Neural crest cell (in vitro differentiated cells): ENCODE measurements around the gene ZDHHC19. TPM values are rescaled to one million over a fixed set of nuclear protein-coding genes. Genes with fewer than 3 reads are reported as not detected.
"Not testable (repeated sequence)": the region's sequence is repeated elsewhere in the genome, so short reads cannot be mapped to it uniquely, and the experiment has no call there.

ENCODE experiments used
- DNase-seq: peaks from one replicate; pipeline ENCODE4 v3.0.0; 2021; ENCODE audit warnings: low read depth, mixed read lengths, low spot score
- H3K27ac Mint-ChIP-seq: one replicate; pipeline ENCODE4 v1.8.0; 2021; ENCODE audit warnings: mild to moderate bottlenecking, mixed read lengths; ENCODE audit not compliant: unreplicated experiment
- H3K27me3 Mint-ChIP-seq: 2 replicates; pipeline ENCODE4 v1.8.0; 2021; ENCODE audit warnings: low read depth, mild to moderate bottlenecking, mixed read lengths
- H3K36me3 Mint-ChIP-seq: 2 replicates; pipeline ENCODE4 v1.8.0; 2021; ENCODE audit warnings: low read depth, mild to moderate bottlenecking, mixed read lengths
- H3K4me1 Mint-ChIP-seq: 2 replicates; pipeline ENCODE4 v1.8.0; 2021; ENCODE audit warnings: mixed read lengths
- H3K4me3 Mint-ChIP-seq: one replicate; pipeline ENCODE4 v1.8.0; 2021; ENCODE audit warnings: mild to moderate bottlenecking, mixed read lengths
- H3K9me3 Mint-ChIP-seq: 2 replicates; pipeline ENCODE4 v1.8.0; 2021; ENCODE audit warnings: mixed read lengths
- total RNA-seq: library from RNA; stranded (reverse); gene quantifications from 2 replicates; pipeline ENCODE4 v1.2.1, GENCODE V29; 2021
- TF ChIP-seq, protein P1 (sequence below): fragments of 200-600 bp; sonication (generic); conservative IDR thresholded peaks from 2 replicates; pipeline ENCODE4 v1.5.0; 2021; ENCODE audit warnings: antibody characterized with exemption, mild to moderate bottlenecking

ZDHHC19 gene
- total RNA-seq, 1 donor from 2014 or later: not detected

DNA sequence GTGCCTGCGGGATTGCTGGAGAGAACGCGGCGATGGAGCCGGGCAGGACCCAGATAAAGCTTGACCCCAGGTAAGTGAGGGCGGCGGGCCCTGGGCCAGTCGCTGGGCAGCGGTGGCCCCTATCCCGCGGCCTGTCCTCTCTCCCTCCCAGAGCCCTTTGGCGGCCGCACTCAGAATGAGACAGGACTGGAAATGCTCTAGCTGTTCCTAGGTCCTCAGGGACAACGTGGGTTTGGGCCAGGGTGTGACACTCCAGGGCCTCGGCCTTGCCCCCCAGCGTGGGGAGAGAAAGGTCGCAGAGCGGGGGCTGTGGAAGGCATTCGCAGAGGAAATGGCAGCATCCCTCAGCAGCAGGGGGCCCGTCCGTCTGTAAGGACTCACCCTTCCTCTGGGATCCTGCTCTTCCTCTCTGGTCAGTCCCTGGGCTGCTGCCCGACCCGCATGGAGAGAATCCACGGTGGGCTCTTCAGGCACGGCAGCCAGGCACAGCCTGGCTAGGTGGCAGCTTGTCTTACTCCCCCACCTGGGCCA, 5.5 kb upstream of the ZDHHC19 start:
- TF ChIP-seq, protein P1, sequence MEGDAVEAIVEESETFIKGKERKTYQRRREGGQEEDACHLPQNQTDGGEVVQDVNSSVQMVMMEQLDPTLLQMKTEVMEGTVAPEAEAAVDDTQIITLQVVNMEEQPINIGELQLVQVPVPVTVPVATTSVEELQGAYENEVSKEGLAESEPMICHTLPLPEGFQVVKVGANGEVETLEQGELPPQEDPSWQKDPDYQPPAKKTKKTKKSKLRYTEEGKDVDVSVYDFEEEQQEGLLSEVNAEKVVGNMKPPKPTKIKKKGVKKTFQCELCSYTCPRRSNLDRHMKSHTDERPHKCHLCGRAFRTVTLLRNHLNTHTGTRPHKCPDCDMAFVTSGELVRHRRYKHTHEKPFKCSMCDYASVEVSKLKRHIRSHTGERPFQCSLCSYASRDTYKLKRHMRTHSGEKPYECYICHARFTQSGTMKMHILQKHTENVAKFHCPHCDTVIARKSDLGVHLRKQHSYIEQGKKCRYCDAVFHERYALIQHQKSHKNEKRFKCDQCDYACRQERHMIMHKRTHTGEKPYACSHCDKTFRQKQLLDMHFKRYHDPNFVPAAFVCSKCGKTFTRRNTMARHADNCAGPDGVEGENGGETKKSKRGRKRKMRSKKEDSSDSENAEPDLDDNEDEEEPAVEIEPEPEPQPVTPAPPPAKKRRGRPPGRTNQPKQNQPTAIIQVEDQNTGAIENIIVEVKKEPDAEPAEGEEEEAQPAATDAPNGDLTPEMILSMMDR: no peak
- Mint-ChIP-seq H3K4me1 (peaks cover 33% of the 10 kb centered on the region), H3K4me3 (no peak overlapping the region), H3K36me3 (no peaks in the 10 kb centered on the region), H3K27me3 (no peaks in the 10 kb centered on the region), H3K9me3 (no peaks in the 10 kb centered on the region), H3K27ac (no peak overlapping the region)
- DNase-seq: no peak

DNA sequence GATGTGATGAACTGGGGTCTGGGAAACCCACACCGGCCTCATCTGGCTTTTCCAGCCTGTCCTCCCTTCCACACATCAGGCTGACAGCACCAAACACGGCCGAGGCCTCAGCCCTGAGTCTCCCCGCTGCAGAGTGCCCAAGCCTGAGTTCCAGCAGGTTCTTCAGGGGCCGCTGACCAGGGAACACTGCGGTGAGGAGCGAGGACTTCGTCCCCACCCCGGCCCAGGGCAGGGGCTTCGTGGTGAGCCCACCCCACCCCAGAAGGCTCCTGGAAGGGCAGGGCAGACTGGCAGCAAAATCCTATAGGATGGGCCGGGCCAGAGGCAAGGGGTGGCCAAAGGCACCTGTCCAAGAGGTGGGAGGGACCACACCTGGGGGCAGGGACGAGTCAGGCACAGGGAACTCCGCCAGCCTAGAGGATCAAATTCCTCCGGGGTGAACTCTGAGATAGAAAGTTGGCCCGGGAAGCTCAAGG, 4.9 kb upstream of the ZDHHC19 start, which contains the start of gene SLC51A:
TSS of gene SLC51A (plus strand) at position 446 of the 476 bp plus-strand sequence. CDS start 179 bp downstream, outside the sequence.
- H3K4me1 Mint-ChIP-seq: peaks cover 34% of the 10 kb centered on the region
- H3K4me3 Mint-ChIP-seq: no peak within 1 kb of the TSS
- H3K27ac Mint-ChIP-seq: peak within 1 kb of the TSS; percentile 20
- no peaks in the 10 kb centered on the region for H3K9me3 Mint-ChIP-seq
- H3K27me3 Mint-ChIP-seq: no peaks in the 10 kb centered on the region
- DNase-seq: no peak
- no peaks in the 10 kb centered on the region for H3K36me3 Mint-ChIP-seq
- TF ChIP-seq, protein P1: no peak

DNA sequence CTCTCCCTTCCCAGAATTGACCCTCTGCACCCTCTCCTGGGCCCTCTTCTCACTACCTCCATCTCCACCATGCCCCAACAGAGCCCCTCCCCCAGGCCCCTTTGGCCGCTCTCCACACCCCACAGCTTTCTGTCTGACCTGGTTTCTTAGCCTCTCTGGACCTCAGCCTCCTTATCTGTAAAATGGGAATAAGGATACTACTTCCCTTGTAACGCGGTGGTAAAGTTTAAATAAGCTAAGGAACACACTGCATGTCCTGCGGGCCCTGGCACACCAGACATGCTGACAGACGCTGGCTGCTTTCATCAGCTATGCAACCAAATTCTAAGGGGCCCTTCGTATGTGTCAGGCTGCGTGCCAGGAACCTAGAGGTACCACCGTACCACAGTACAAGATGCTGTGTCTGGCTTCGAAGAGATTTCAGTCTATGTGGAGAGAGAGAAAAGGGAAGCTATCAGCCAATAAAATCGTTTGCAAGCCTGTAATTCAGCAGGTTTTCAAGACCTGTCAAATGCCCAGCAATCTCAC, 4.4 kb upstream of the ZDHHC19 start:
- no peaks in the 10 kb centered on the region for H3K27me3 Mint-ChIP-seq
- peaks cover 39% of the 10 kb centered on the region for H3K4me1 Mint-ChIP-seq
- no peak overlapping the region for H3K4me3 Mint-ChIP-seq
- peak overlapping the region; percentile 20 for H3K27ac Mint-ChIP-seq
- TF ChIP-seq, protein P1: no peak
- no peak for DNase-seq
- H3K9me3 Mint-ChIP-seq: no peaks in the 10 kb centered on the region
- no peaks in the 10 kb centered on the region for H3K36me3 Mint-ChIP-seq

DNA sequence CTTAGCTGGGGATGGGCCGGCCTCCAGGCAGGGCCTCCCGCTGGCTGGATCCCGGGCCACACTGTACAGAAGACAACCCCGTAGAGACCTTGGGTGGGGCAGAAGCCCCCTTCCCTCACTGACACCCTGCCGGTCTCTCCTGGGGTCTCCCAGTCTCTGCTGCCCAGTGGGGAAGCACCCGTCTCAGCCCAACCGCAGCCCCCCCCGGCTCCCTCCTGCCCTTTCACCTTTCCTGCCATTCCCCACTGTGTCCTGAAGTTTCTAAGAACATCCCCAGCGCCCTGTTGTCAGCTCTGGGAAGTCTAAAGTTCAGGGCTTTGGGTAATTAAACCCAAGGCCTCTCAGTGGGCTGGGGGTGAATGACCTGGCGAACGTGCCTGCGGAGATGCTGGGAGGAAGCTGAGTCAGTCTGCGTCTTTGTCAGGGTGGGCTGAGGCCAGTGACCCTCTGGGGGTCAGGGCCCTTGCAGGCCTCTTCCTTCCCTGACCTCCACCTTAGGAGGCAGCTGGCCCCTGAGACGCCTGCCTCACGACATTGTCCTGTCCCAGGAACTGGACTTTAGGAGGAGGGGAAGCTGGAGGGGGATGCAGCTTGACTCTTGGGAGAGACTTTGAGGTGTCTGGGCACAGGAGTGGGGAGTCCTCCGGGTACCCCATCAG, 3.7 kb upstream of the ZDHHC19 start:
- no peaks in the 10 kb centered on the region for H3K27me3 Mint-ChIP-seq
- H3K4me3 Mint-ChIP-seq: no peak overlapping the region
- H3K27ac Mint-ChIP-seq: no peak overlapping the region
- H3K36me3 Mint-ChIP-seq: no peaks in the 10 kb centered on the region
- peaks cover 39% of the 10 kb centered on the region for H3K4me1 Mint-ChIP-seq
- no peaks in the 10 kb centered on the region for H3K9me3 Mint-ChIP-seq
- TF ChIP-seq, protein P1: no peak
- no peak for DNase-seq

DNA sequence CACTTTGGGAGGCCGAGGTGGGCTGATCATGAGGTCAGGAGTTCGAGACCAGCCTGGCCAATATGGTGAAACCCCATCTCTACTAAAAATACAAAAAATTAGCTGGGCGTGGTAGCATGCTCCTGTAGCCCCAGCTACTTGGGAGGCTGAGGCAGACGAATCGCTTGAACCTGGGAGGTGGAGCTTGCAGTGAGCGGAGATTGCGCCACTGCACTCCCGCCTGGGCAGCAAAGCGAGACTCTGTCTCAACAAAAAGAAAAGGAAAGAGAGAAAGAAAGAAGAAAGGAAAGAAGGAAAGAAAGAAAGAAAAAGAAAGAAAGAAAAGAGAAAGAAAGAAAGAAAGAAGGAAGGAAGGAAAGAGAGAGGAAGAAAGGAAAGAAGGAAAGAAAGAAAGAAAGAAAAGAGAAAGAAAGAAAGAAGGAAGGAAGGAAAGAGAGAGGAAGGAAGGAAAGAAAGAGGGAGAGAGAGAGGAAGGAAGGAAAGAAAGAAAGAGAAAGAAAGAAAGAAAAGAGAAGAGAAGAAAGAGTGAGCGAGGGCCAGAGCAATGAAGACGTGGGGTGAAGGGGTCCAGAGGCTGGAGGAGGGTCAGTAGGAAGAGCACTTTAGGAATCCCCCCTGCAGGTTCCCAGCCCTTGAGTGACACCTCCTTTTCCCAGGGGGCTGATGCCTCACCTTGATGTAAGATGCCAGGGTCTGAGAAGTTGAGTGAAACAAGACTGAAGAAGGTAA, 1.1 kb downstream of the ZDHHC19 start:
- H3K36me3 Mint-ChIP-seq, H3K9me3 Mint-ChIP-seq, DNase-seq, H3K27me3 Mint-ChIP-seq, H3K27ac Mint-ChIP-seq, H3K4me3 Mint-ChIP-seq: not testable (repeated sequence)
- peaks cover 20% of the 10 kb centered on the region for H3K4me1 Mint-ChIP-seq
